D721Med (cell line): Measurements from ENCODE around the gene SEZ6L.

Source experiments
- DNase-seq: peaks from one replicate; pipeline ENCODE4 v3.0.0; 2011; ENCODE audit warnings: low spot score; ENCODE audit not compliant: insufficient read length
- FAIRE-seq: peaks from 2 replicates; lab custom pipeline; 2011; peaks lifted over from hg19 to GRCh38; lab: Jason Lieb, UNC
- TF ChIP-seq, protein P1 (sequence below): IDR thresholded peaks from 2 replicates; pipeline ENCODE4 v1.5.1; 2012; ENCODE audit warnings: mild to moderate bottlenecking, control low read depth; ENCODE audit not compliant: insufficient read depth; ENCODE audit errors: missing control alignments

Gene SEZ6L

DNA sequence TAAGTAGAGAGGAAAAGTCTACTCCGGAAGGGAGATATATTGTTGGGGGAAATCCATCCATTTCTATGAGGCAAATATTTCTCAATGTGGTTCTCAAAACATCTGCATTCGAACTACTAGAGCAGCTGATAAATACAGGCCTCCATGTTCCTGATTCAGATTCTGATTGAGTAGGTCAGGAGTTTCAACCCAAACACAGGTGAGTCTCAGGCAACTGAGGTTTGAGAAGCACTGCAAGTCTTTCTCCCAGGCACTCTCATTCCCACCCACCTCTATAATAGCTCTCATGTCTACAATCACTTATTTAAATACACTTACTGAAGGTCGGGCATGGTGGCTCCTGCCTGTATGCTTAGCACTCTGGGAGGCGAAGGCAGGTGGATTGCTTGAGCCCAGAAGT is 245.1 kb downstream of the SEZ6L start:
- no peak for DNase-seq
- FAIRE-seq = no peak
- TF ChIP-seq, protein P1, sequence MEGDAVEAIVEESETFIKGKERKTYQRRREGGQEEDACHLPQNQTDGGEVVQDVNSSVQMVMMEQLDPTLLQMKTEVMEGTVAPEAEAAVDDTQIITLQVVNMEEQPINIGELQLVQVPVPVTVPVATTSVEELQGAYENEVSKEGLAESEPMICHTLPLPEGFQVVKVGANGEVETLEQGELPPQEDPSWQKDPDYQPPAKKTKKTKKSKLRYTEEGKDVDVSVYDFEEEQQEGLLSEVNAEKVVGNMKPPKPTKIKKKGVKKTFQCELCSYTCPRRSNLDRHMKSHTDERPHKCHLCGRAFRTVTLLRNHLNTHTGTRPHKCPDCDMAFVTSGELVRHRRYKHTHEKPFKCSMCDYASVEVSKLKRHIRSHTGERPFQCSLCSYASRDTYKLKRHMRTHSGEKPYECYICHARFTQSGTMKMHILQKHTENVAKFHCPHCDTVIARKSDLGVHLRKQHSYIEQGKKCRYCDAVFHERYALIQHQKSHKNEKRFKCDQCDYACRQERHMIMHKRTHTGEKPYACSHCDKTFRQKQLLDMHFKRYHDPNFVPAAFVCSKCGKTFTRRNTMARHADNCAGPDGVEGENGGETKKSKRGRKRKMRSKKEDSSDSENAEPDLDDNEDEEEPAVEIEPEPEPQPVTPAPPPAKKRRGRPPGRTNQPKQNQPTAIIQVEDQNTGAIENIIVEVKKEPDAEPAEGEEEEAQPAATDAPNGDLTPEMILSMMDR = no peak

DNA sequence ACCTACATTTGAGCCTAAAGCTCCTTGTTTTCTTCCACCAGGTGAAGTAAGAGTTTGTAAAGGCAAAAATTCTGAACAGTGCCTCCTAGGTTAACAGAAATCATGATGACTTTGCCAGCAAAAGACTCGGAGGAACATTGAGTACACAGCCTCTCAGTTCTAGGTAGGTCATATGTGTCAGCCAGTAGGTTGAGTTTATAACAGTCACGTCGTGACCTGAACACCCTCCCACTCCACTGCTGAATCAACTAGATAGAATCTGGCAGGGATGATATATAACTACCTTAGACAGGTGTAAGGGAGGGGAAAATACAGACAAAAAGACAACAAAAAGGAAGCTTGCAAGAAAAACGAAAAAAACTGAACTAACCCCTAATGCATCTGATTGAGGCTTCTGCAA is 247.0 kb downstream of the SEZ6L start:
- TF ChIP-seq, protein P1 = no peak
- DNase-seq = no peak
- FAIRE-seq = no peak

DNA sequence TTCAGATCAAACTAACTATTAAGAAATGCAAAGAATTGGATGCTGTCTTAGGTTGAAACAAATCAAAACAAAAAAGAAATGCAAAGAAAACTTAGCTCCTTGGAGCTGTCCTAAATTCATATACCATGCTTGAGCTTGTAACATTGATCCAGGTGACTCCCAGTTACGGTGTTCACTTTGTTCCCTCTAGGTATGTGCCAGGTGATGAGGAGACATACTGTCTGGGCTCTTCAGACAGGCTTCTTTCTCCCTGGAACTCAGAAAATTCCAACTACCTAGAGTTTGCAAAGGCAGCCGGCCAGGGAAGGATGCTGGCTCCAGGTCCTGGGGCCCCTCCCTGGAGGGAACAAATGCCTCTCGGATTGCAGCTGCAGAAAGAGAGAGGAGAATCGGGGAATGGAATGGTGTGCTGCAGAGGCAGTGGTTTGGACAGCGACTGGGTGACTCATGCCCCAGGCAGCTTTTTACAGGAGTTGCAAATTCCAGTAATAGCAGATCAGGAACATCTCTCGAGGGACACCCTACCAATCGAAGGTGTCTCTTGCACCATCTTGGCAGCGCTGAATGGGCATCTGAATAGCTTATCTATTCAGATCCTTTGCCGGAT is 247.5 kb downstream of the SEZ6L start:
- TF ChIP-seq, protein P1 = no peak
- no peak for DNase-seq
- no peak for FAIRE-seq

DNA sequence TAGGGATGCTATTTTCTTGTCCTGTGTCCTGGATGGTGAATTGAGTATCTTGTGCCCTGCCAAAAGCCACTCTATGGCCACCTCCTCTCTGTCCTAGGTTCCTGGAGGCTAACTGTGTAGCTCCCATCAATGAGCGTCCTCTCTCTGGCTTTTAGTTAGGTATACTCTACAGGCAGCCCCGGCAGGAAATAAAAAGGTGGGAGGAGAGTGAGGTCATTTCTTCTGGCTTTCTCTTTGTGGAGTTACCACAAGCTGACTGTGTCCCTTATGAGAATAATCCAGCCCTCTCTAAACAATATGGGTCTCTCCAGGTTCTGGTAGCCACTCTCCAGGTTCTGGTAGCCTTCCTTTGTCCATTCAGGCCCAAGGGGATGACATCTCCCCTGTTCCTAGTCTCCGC is 248.1 kb downstream of the SEZ6L start:
- FAIRE-seq (no peak), DNase-seq (no peak)
- TF ChIP-seq, protein P1 = no peak

DNA sequence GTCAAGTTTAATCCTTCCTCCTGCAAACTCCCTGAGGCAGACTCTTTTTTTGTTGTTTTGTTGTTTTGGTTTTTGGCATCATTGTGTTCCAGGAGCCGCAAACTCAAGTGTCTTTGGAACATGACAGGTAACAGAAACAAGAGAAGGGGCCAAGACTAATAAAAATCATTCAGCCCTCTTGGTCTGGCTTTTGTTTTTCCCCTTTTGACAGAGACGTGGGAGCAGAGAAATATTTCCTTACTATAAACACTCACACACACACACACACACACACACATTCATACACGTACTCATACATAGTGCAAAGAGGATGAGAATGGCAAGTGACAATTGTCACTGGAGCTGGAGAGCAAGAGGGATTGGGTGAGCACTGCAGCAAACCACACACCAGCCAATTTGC is 249.4 kb downstream of the SEZ6L start:
- TF ChIP-seq, protein P1 = no peak
- FAIRE-seq = no peak

DNA sequence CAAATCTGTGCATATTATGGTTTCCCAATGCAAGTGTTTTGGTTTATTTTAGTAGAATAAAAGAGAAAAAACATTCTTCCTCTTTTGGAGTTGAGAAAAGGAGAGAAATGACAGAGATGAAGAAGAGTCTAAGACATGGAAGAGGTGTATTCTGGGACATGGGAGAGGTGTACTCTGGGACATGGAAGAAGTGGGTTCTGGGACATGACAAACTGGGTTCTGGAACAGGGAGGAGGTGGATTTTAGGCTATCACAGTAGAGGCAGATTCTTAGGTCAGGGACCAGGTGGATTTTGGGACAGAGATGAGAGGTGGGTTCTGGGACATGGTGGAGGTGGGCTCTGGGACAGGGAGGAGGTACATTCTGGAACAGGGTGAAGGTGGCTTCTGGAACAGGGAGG is 257.7 kb downstream of the SEZ6L start:
- no peak for FAIRE-seq
- TF ChIP-seq, protein P1 = no peak
- DNase-seq = no peak

More for the DNA sequence above, 249.4 kb downstream of the SEZ6L start:
- no peak for DNase-seq

DNA sequence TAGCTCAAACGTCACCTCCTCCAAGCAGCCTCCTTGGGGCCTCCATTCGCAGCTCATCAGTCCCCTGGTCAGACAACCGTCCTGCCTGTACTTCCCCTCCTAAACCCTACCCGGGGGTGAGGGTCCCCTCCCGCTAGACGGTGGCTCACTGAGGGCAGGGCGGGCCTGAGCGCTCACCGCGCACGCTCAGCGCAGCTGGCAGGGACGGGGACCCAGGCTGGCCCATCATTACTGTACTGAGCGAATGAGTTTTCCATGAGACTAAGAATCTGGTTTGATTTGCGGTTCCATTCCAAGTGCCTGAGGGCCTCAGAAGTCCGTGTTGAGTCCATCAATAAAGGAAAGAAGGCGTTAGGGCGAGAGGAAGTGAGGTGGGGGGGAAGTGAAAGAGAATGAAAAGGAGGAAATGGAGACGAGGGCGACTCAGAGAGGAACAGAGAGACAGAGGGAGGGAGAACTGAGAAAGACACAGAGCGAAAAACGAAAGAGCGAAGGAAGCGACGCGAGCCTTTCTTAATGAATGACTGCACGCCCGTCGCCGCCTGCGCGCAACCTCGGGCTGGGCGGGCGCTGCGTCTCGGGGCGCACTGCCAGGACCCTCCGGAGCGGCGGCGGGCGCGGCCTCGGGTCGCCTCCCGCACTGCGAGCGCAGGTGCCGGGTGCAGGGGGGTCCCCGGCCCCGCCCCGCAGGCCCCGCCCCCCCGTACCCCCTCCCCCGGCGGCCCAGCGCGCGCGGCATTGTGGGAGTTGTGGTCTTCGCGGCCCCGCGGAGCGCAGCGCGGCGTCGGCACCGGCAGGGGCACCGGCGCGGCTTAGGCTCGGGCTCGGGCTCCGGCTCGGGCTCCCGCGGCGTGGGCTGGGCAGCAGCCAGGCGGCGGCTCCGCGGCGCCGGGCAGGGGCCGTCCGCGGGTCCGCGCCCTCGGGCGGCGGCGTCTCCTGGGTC is 259.5 kb downstream of the SEZ6L start, which contains the start of gene ASPHD2:
ASPHD2 (plus strand) TSS at position 746 of the 943 bp plus-strand sequence. CDS start 4,356 bp downstream, outside the sequence.
- TF ChIP-seq, protein P1 = no peak
- no peak for FAIRE-seq
- DNase-seq = no peak
